Measurements from ENCODE around the gene FAM13A.
A peak's percentile ranks its signal among the peaks of the same experiment; 100 is the strongest.

Gene FAM13A

GRCh38 chr4:88792268-88792781, 264.7 kb downstream of the FAM13A start:
- Histone ChIP-seq H3K9me2 (replicated peaks; ENCODE audit: control insufficient read depth, low read length) (no peaks in the 10 kb centered on the region), H3K36me3 (ENCODE audit: control insufficient read depth, low read length) (no peaks in the 10 kb centered on the region), H3K27ac (ENCODE audit: low read depth, low read length) (no peak overlapping the region), H3K4me1 (ENCODE audit: control insufficient read depth, low read length) (no peaks in the 10 kb centered on the region), H3K27me3 (ENCODE audit: control insufficient read depth, low read length) (0 out of 2 replicates have a peak, but pooled peaks cover 3% of the 10 kb centered on the region), H3K9me3 (ENCODE audit: control insufficient read depth, insufficient read depth, low read length) (no peaks in the 10 kb centered on the region), H3K4me2 (ENCODE audit: low read length) (no peak overlapping the region), H3K4me3 (ENCODE audit: low read length) (no peak overlapping the region), H3K79me2 (ENCODE audit: control insufficient read depth, low read length) (no peaks in the 10 kb centered on the region), H3F3A (ENCODE audit: control insufficient read depth, insufficient read depth) (no peaks in the 10 kb centered on the region), H4K20me1 (ENCODE audit: control insufficient read depth, insufficient read depth, low read depth, low read length) (no peaks in the 10 kb centered on the region)
- TF ChIP-seq, protein P1, sequence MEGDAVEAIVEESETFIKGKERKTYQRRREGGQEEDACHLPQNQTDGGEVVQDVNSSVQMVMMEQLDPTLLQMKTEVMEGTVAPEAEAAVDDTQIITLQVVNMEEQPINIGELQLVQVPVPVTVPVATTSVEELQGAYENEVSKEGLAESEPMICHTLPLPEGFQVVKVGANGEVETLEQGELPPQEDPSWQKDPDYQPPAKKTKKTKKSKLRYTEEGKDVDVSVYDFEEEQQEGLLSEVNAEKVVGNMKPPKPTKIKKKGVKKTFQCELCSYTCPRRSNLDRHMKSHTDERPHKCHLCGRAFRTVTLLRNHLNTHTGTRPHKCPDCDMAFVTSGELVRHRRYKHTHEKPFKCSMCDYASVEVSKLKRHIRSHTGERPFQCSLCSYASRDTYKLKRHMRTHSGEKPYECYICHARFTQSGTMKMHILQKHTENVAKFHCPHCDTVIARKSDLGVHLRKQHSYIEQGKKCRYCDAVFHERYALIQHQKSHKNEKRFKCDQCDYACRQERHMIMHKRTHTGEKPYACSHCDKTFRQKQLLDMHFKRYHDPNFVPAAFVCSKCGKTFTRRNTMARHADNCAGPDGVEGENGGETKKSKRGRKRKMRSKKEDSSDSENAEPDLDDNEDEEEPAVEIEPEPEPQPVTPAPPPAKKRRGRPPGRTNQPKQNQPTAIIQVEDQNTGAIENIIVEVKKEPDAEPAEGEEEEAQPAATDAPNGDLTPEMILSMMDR (IDR thresholded peaks at IDR 0.05; ENCODE audit: low read depth, low read length, poor library complexity, severe bottlenecking) = no peak
- no peak for TF ChIP-seq EZH2phosphoT487 (IDR thresholded peaks at IDR 0.05; ENCODE audit: borderline replicate concordance, low read length)

DNA sequence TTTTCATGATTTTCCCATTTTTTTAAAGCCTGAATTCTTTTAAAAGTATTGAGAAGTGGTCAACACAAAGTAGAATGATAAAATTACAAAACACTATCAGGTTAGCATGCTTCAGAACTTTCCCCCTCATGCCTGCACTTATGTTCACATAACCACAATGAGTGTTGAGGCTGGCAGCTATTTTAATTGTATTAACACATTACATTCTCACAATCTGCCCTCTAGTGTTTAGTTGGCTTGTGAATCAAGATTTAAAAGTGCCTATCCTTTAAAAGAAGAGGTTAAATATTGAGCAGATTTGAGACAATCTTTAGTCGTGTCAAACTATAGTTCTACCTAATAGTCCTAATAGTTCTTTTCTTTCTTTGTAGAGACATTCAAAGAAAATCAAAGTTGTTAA, 265.7 kb downstream of the FAM13A start:
- TF ChIP-seq EZH2phosphoT487 (IDR thresholded peaks at IDR 0.05; ENCODE audit: borderline replicate concordance, low read length) = no peak
- TF ChIP-seq, protein P1 (IDR thresholded peaks at IDR 0.05; ENCODE audit: low read depth, low read length, poor library complexity, severe bottlenecking) = peak; percentile 45
- no peaks in the 10 kb centered on the region for H3K79me2 ChIP-seq (ENCODE audit: control insufficient read depth, low read length)
- no peaks in the 10 kb centered on the region for H4K20me1 ChIP-seq (ENCODE audit: control insufficient read depth, insufficient read depth, low read depth, low read length)
- H3K9me2 ChIP-seq (replicated peaks; ENCODE audit: control insufficient read depth, low read length) = no peaks in the 10 kb centered on the region
- no peak overlapping the region for H3K27ac ChIP-seq (ENCODE audit: low read depth, low read length)
- no peaks in the 10 kb centered on the region for H3K4me1 ChIP-seq (ENCODE audit: control insufficient read depth, low read length)
- 0 out of 2 replicates have a peak, but pooled peaks cover 3% of the 10 kb centered on the region for H3K27me3 ChIP-seq (ENCODE audit: control insufficient read depth, low read length)
- no peaks in the 10 kb centered on the region for H3F3A ChIP-seq (ENCODE audit: control insufficient read depth, insufficient read depth)
- H3K4me2 ChIP-seq (ENCODE audit: low read length) = no peak overlapping the region
- no peaks in the 10 kb centered on the region for H3K9me3 ChIP-seq (ENCODE audit: control insufficient read depth, insufficient read depth, low read length)
- H3K36me3 ChIP-seq (ENCODE audit: control insufficient read depth, low read length) = no peaks in the 10 kb centered on the region
- no peak overlapping the region for H3K4me3 ChIP-seq (ENCODE audit: low read length)

GRCh38 chr4:88788895-88789294, 268.1 kb downstream of the FAM13A start:
- Histone ChIP-seq H3K27me3 (ENCODE audit: control insufficient read depth, low read length) (peaks cover 3% of the 10 kb centered on the region; the same call in 1 of the 2 replicates), H4K20me1 (ENCODE audit: control insufficient read depth, insufficient read depth, low read depth, low read length) (no peaks in the 10 kb centered on the region), H3K79me2 (ENCODE audit: control insufficient read depth, low read length) (no peaks in the 10 kb centered on the region), H3F3A (ENCODE audit: control insufficient read depth, insufficient read depth) (no peaks in the 10 kb centered on the region), H3K36me3 (ENCODE audit: control insufficient read depth, low read length) (no peaks in the 10 kb centered on the region), H3K4me3 (ENCODE audit: low read length) (no peak overlapping the region), H3K9me3 (ENCODE audit: control insufficient read depth, insufficient read depth, low read length) (no peaks in the 10 kb centered on the region), H3K4me2 (ENCODE audit: low read length) (no peak overlapping the region), H3K9me2 (replicated peaks; ENCODE audit: control insufficient read depth, low read length) (no peaks in the 10 kb centered on the region), H3K27ac (ENCODE audit: low read depth, low read length) (no peak overlapping the region), H3K4me1 (ENCODE audit: control insufficient read depth, low read length) (no peaks in the 10 kb centered on the region)
- no peak for TF ChIP-seq EZH2phosphoT487 (IDR thresholded peaks at IDR 0.05; ENCODE audit: borderline replicate concordance, low read length)
- TF ChIP-seq, protein P1 (IDR thresholded peaks at IDR 0.05; ENCODE audit: low read depth, low read length, poor library complexity, severe bottlenecking) = no peak

Measured in DOHH2 (cell line).